SKM-1 (cell line): Measurements from ENCODE around the gene OR1E2.
"Not testable (repeated sequence)": the region's sequence is repeated elsewhere in the genome, so short reads cannot be mapped to it uniquely, and the experiment has no call there.

ENCODE experiments used
- DNase-seq: peaks from one replicate; lab custom pipeline; 2025; ENCODE audit not compliant: unreplicated experiment; lab: John Stamatoyannopoulos, UW

The OR1E2 gene

GRCh38 chr17:3398310-3398709 lies 35.3 kb downstream of the OR1E2 start, which contains the start of gene OR1E1:
OR1E1 (minus strand) TSS chr17:3398410; CDS start chr17:3398410, 0 bp downstream.
- no peak for DNase-seq

- not testable (repeated sequence) for DNase-seq
Measured at GRCh38 chr17:3397801-3398200, 35.8 kb downstream of the OR1E2 start.

GRCh38 chr17:3389791-3390190 lies 43.9 kb downstream of the OR1E2 start:
- DNase-seq: no peak

- DNase-seq: no peak
Measured at GRCh38 chr17:3385869-3386816, 47.5 kb downstream of the OR1E2 start, which contains the start of gene OR3A2. OR3A2 (minus strand) TSS chr17:3386308.
